Liver (tissue), 9 donors: ENCODE results near the gene SMAP1. TPM values are rescaled to one million over a fixed set of nuclear protein-coding genes. Genes with fewer than 3 reads are reported as not detected.
A peak's percentile ranks its signal among the peaks of the same experiment; 100 is the strongest.

Experiments
- DNase-seq: peaks from one replicate; pipeline ENCODE4 v3.0.0-alpha.2; 2017; ENCODE audit warnings: low spot score
- H3K27ac ChIP-seq, 2 donors: one replicate each; pipeline ENCODE4 v1.7.0; 2013; ENCODE audit warnings: inconsistent platforms in 2 of 2, low read length in 2 of 2, control low read depth in 1 of 2, low read depth in 1 of 2, mild to moderate bottlenecking in 1 of 2
- H3K27me3 ChIP-seq, 4 donors: one replicate each; pipeline versions ENCODE4 v1.6.1 to v1.7.0; 2013; ENCODE audit warnings: low read length in 3 of 4, inconsistent platforms in 1 of 4, mild to moderate bottlenecking in 1 of 4, moderate library complexity in 1 of 4; ENCODE audit not compliant: control insufficient read depth in 4 of 4, insufficient read depth in 4 of 4
- H3K36me3 ChIP-seq, 4 donors: one replicate each; pipeline versions ENCODE4 v1.6.1 to v1.7.0; 2013; ENCODE audit warnings: low read length in 3 of 4, mild to moderate bottlenecking in 3 of 4, low read depth in 1 of 4, moderate library complexity in 1 of 4; ENCODE audit not compliant: control insufficient read depth in 4 of 4, insufficient read depth in 3 of 4
- H3K4me1 ChIP-seq, 4 donors: one replicate each; pipeline versions ENCODE4 v1.6.1 to v1.7.0; 2013; ENCODE audit warnings: low read length in 3 of 4, mild to moderate bottlenecking in 3 of 4, moderate library complexity in 1 of 4; ENCODE audit not compliant: control insufficient read depth in 4 of 4, insufficient read depth in 4 of 4
- H3K4me3 ChIP-seq, 3 donors: one replicate each; pipeline versions ENCODE4 v1.6.1 to v1.7.0; 2013; ENCODE audit warnings: low read length in 3 of 3, control low read depth in 1 of 3, low read depth in 1 of 3, mild to moderate bottlenecking in 1 of 3
- H3K9ac ChIP-seq, 2 donors: one replicate each; pipeline ENCODE4 v1.7.0; 2013; ENCODE audit warnings: low read length in 2 of 2, mild to moderate bottlenecking in 2 of 2, moderate library complexity in 2 of 2, control low read depth in 1 of 2, low read depth in 1 of 2
- H3K9me3 ChIP-seq, 4 donors: one replicate each; pipeline versions ENCODE4 v1.6.1 to v1.7.0; 2013; ENCODE audit warnings: low read length in 3 of 4; ENCODE audit not compliant: control insufficient read depth in 4 of 4
- CTCF ChIP-seq: fragments of 150-350 bp; IDR thresholded peaks from 2 replicates; pipeline ENCODE4 v1.5.1; 2017; ENCODE audit warnings: improper control_type of control experiment, low read depth, low read length; ENCODE audit not compliant: missing input control
- EGR1 ChIP-seq, 2 donors: IDR thresholded peaks; 2 replicates each; pipeline ENCODE4 v1.6.1; 2016 to 2018; ENCODE audit warnings: antibody characterized with exemption in 2 of 2, low read depth in 2 of 2
- FOXA1 ChIP-seq: IDR thresholded peaks from 2 replicates; pipeline ENCODE4 v1.6.1; 2016; ENCODE audit warnings: antibody characterized with exemption
- FOXA2 ChIP-seq: IDR thresholded peaks from 2 replicates; pipeline ENCODE4 v1.6.1; 2016; ENCODE audit warnings: antibody characterized with exemption
- GABPA ChIP-seq, 2 donors: IDR thresholded peaks in 1 of 2; conservative IDR thresholded peaks in 1 of 2; 2 replicates each; pipeline ENCODE4 v1.6.1; 2016; ENCODE audit warnings: antibody characterized with exemption in 2 of 2, mild to moderate bottlenecking in 1 of 2, moderate library complexity in 1 of 2
- HNF4A ChIP-seq, 2 donors: conservative IDR thresholded peaks; 2 replicates each; pipeline ENCODE4 v1.6.1; 2016; ENCODE audit warnings: antibody characterized with exemption in 2 of 2, mild to moderate bottlenecking in 2 of 2
- HNF4G ChIP-seq: IDR thresholded peaks from 2 replicates; pipeline ENCODE4 v1.6.1; 2016; ENCODE audit warnings: antibody characterized with exemption
- JUND ChIP-seq, 2 donors: IDR thresholded peaks; 2 replicates each; pipeline ENCODE4 v1.6.1; 2016; ENCODE audit warnings: antibody characterized with exemption in 2 of 2
- MAX ChIP-seq: IDR thresholded peaks from 2 replicates; pipeline ENCODE4 v1.6.1; 2016; ENCODE audit warnings: antibody characterized with exemption
- NR2F2 ChIP-seq: IDR thresholded peaks from 2 replicates; pipeline ENCODE4 v1.6.1; 2016; ENCODE audit warnings: antibody characterized with exemption
- RAD21 ChIP-seq, 2 donors: IDR thresholded peaks; 2 replicates each; pipeline ENCODE4 v1.6.1; 2016; ENCODE audit warnings: antibody characterized with exemption in 2 of 2, mild to moderate bottlenecking in 2 of 2
- RXRA ChIP-seq, 2 donors: IDR thresholded peaks; 2 replicates each; pipeline ENCODE4 v1.6.1; 2017 to 2018; ENCODE audit warnings: antibody characterized with exemption in 2 of 2, mild to moderate bottlenecking in 1 of 2
- SP1 ChIP-seq: IDR thresholded peaks from 2 replicates; pipeline ENCODE4 v1.6.1; 2018; ENCODE audit warnings: antibody characterized with exemption, mild to moderate bottlenecking
- TAF1 ChIP-seq: conservative IDR thresholded peaks from 2 replicates; pipeline ENCODE4 v1.6.1; 2016; ENCODE audit warnings: antibody characterized with exemption, mild to moderate bottlenecking
- WGBS: extraction: QIAGEN DNeasy Blood & Tissue Kit; methylation state at CpG from one replicate; pipeline ENCODE4 v1.1.7; 2013; 5-methylcytosine and 5-hydroxymethylcytosine counted together
- polyA plus RNA-seq, 2 donors: library from polyadenylated mRNA; stranded (reverse) in 1 of 2; unstranded in 1 of 2; fragments of 200-250 nt in 1 of 2; fragments of >200 nt in 1 of 2; fragmentation: Nextera tagmentation in 1 of 2; extraction: Ambion mirVana in 1 of 2; gene quantifications; one replicate each; pipeline versions ENCODE4 v1.2.1 to v1.2.3, GENCODE V29; 2013 to 2015
- total RNA-seq, 2 donors: library from RNA; depleted of rRNA; stranded (reverse); fragments of >200 nt; gene quantifications; one replicate each; pipeline ENCODE4 v1.2.3, GENCODE V29; 2014
- TF ChIP-seq, protein P1 (sequence below): IDR thresholded peaks from 2 replicates; pipeline ENCODE4 v1.6.1; 2016; ENCODE audit warnings: antibody characterized with exemption, mild to moderate bottlenecking
- TF ChIP-seq, protein P2 (sequence below): IDR thresholded peaks from 2 replicates; pipeline ENCODE4 v1.6.1; 2016; ENCODE audit warnings: antibody characterized with exemption
- donor health status: healthy.
- donor health status: healthy.
- donor health status: healthy.
- donor health status: healthy.
- donor health status: healthy.

SMAP1 gene
- total and polyA plus RNA-seq, 4 donors = 9.3 to 13.3 (median 12.7) TPM

DNA sequence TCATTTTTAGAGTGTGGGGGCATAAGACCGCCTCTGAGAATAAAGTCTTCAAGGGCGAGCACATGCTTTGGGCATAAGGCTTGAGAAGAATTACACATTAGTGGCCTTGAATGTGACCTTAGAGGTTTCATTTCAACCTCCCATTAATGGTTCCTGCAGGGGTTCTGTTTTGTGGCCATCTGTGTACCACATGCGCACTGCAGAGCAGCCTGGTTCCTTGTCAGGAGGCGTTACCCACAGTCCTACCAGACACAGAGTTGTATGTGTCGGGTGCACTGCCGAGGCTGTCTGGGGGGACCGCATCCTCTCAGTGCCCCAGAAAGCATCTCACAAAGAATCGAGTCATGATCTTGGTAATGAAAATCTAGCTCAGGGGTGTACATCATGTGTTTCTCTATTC is 173.4 kb downstream of the SMAP1 start:
- H3K9ac ChIP-seq = no peak overlapping the region
- WGBS = 98% methylated on average over 8 of the region's 8 CpGs

DNA sequence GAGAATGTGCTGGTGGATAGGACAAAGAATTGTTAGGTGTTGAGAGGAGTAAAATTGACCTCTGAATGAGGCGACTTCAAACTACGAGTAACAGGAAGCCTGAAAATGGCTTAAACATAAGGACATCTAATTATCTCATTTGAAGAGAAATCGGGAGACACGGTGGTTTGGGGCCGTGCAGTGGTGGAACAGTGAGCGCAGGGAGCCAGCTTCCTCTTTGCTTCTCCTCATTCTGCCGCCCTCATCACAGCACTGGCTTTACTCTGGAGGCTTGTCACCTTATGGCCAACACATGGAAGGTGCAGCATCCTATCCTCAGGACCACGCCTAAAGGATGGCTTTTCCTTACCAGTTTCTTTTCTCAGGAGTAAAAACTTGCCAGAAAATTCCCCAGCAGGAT is 174.9 kb downstream of the SMAP1 start:
- H3K9ac ChIP-seq = no peak overlapping the region
- no peaks in the 10 kb centered on the region for H3K9me3 ChIP-seq
- H3K27me3 ChIP-seq = no peaks in the 10 kb centered on the region
- 96% methylated on average over 8 of the region's 8 CpGs for WGBS
- DNase-seq = no peak
- no peaks in the 10 kb centered on the region for H3K36me3 ChIP-seq
- TF ChIP-seq GABPA (IDR thresholded peaks at IDR 0.05 in 1 of 2, conservative IDR thresholded peaks at IDR 0.05 in 1 of 2) = no peak
- TF ChIP-seq FOXA1 = no peak
- H3K27ac ChIP-seq = no peak overlapping the region
- H3K4me3 ChIP-seq = no peak overlapping the region
- H3K4me1 ChIP-seq = peaks cover 7 to 28% (median 18%) of the 10 kb centered on the region in 4 donors

More for the DNA sequence above, 173.4 kb downstream of the SMAP1 start:
- H3K27me3 ChIP-seq = no peaks in the 10 kb centered on the region
- peaks cover 7 to 24% (median 18%) of the 10 kb centered on the region in 4 donors for H3K4me1 ChIP-seq
- no peaks in the 10 kb centered on the region for H3K36me3 ChIP-seq
- DNase-seq = no peak
- H3K4me3 ChIP-seq = no peak overlapping the region
- no peaks in the 10 kb centered on the region for H3K9me3 ChIP-seq
- no peak for TF ChIP-seq HNF4G
- no peak overlapping the region for H3K27ac ChIP-seq

- Histone ChIP-seq H3K4me3 (no peak overlapping the region), H3K9me3 (no peaks in the 10 kb centered on the region), H3K9ac (no peak overlapping the region), H3K36me3 (no peaks in the 10 kb centered on the region), H3K4me1 (peaks cover 7 to 25% (median 16%) of the 10 kb centered on the region in 4 donors), H3K27me3 (no peaks in the 10 kb centered on the region), H3K27ac (no peak overlapping the region)
- no peak for DNase-seq
- peak in 1 of 2 donors; percentile 15 for TF ChIP-seq RXRA (IDR thresholded peaks at IDR 0.05)
- no peak for TF ChIP-seq FOXA1
- TF ChIP-seq JUND (IDR thresholded peaks at IDR 0.05) = no peak
- TF ChIP-seq, protein P1, sequence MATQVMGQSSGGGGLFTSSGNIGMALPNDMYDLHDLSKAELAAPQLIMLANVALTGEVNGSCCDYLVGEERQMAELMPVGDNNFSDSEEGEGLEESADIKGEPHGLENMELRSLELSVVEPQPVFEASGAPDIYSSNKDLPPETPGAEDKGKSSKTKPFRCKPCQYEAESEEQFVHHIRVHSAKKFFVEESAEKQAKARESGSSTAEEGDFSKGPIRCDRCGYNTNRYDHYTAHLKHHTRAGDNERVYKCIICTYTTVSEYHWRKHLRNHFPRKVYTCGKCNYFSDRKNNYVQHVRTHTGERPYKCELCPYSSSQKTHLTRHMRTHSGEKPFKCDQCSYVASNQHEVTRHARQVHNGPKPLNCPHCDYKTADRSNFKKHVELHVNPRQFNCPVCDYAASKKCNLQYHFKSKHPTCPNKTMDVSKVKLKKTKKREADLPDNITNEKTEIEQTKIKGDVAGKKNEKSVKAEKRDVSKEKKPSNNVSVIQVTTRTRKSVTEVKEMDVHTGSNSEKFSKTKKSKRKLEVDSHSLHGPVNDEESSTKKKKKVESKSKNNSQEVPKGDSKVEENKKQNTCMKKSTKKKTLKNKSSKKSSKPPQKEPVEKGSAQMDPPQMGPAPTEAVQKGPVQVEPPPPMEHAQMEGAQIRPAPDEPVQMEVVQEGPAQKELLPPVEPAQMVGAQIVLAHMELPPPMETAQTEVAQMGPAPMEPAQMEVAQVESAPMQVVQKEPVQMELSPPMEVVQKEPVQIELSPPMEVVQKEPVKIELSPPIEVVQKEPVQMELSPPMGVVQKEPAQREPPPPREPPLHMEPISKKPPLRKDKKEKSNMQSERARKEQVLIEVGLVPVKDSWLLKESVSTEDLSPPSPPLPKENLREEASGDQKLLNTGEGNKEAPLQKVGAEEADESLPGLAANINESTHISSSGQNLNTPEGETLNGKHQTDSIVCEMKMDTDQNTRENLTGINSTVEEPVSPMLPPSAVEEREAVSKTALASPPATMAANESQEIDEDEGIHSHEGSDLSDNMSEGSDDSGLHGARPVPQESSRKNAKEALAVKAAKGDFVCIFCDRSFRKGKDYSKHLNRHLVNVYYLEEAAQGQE = no peak
- no peak for TF ChIP-seq MAX
- TF ChIP-seq HNF4G = peak; percentile 47
- peak; percentile 53 for TF ChIP-seq SP1
- TF ChIP-seq RAD21 (IDR thresholded peaks at IDR 0.05) = peak; percentile 61 to 74
- no peak for TF ChIP-seq GABPA (IDR thresholded peaks at IDR 0.05 in 1 of 2, conservative IDR thresholded peaks at IDR 0.05 in 1 of 2)
- TF ChIP-seq FOXA2 = no peak
- TF ChIP-seq TAF1 = no peak
- TF ChIP-seq NR2F2 = no peak
- no peak for TF ChIP-seq EGR1 (IDR thresholded peaks at IDR 0.05; ENCODE audit: low read depth in 2 of 2)
- peak; percentile 42 to 81 for TF ChIP-seq HNF4A (conservative IDR thresholded peaks at IDR 0.05)
- TF ChIP-seq, protein P2, sequence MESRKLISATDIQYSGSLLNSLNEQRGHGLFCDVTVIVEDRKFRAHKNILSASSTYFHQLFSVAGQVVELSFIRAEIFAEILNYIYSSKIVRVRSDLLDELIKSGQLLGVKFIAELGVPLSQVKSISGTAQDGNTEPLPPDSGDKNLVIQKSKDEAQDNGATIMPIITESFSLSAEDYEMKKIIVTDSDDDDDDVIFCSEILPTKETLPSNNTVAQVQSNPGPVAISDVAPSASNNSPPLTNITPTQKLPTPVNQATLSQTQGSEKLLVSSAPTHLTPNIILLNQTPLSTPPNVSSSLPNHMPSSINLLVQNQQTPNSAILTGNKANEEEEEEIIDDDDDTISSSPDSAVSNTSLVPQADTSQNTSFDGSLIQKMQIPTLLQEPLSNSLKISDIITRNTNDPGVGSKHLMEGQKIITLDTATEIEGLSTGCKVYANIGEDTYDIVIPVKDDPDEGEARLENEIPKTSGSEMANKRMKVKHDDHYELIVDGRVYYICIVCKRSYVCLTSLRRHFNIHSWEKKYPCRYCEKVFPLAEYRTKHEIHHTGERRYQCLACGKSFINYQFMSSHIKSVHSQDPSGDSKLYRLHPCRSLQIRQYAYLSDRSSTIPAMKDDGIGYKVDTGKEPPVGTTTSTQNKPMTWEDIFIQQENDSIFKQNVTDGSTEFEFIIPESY = no peak
- TF ChIP-seq CTCF = peak; percentile 8
- WGBS = 75% methylated on average over 4 of the region's 4 CpGs
Measured at GRCh38 chr6:70843328-70843918, 175.7 kb downstream of the SMAP1 start.
